HG02852 (cell line): ENCODE results near the gene CCL5.
"Not testable (repeated sequence)": the region's sequence is repeated elsewhere in the genome, so short reads cannot be mapped to it uniquely, and the experiment has no call there.

Experiments used
- ATAC-seq: cut with Tn5 transposase; IDR thresholded peaks from one replicate; pipeline ENCODE4 v1.9.1; 2021; ENCODE audit warnings: mild to moderate bottlenecking, moderate library complexity; ENCODE audit not compliant: unreplicated experiment

The CCL5 gene

GRCh38 chr17:35898283-35899070 lies 18.3 kb upstream of the CCL5 start:
- no peak for ATAC-seq

GRCh38 chr17:35897772-35898171 lies 17.6 kb upstream of the CCL5 start:
- ATAC-seq, result not testable (repeated sequence)

GRCh38 chr17:35895636-35896587 lies 15.8 kb upstream of the CCL5 start:
- peak; percentile 63 for ATAC-seq

- no peak for ATAC-seq
These were observed 14.0 kb upstream of the CCL5 start for GRCh38 chr17:35894206-35894605.

- ATAC-seq, result no peak
These were observed 13.6 kb upstream of the CCL5 start for GRCh38 chr17:35893751-35894150.

GRCh38 chr17:35892091-35893035 lies 12.2 kb upstream of the CCL5 start:
- no peak for ATAC-seq

GRCh38 chr17:35891269-35891668 lies 11.1 kb upstream of the CCL5 start:
- no peak for ATAC-seq

GRCh38 chr17:35890774-35891155 lies 10.6 kb upstream of the CCL5 start:
- no peak for ATAC-seq

GRCh38 chr17:35889818-35890773 lies 9.9 kb upstream of the CCL5 start:
- no peak for ATAC-seq

- no peak for ATAC-seq
These were observed 9.1 kb upstream of the CCL5 start for GRCh38 chr17:35889241-35889640.

GRCh38 chr17:35878361-35878760 lies 1.8 kb downstream of the CCL5 start:
- no peak for ATAC-seq

- no peak for ATAC-seq
These were observed 2.7 kb downstream of the CCL5 start for GRCh38 chr17:35877345-35878029.

GRCh38 chr17:35876534-35876933 lies 3.6 kb downstream of the CCL5 start:
- no peak for ATAC-seq

- ATAC-seq, result no peak
These were observed 4.4 kb downstream of the CCL5 start for GRCh38 chr17:35875800-35876139.

- no peak for ATAC-seq
These were observed 4.9 kb downstream of the CCL5 start for GRCh38 chr17:35875072-35875799.

GRCh38 chr17:35872196-35872980 lies 7.8 kb downstream of the CCL5 start:
- ATAC-seq, result no peak

GRCh38 chr17:35870906-35871819 lies 9.0 kb downstream of the CCL5 start:
- ATAC-seq, result no peak
